ENCODE results near the gene FNDC3B.

FNDC3B gene

DNA sequence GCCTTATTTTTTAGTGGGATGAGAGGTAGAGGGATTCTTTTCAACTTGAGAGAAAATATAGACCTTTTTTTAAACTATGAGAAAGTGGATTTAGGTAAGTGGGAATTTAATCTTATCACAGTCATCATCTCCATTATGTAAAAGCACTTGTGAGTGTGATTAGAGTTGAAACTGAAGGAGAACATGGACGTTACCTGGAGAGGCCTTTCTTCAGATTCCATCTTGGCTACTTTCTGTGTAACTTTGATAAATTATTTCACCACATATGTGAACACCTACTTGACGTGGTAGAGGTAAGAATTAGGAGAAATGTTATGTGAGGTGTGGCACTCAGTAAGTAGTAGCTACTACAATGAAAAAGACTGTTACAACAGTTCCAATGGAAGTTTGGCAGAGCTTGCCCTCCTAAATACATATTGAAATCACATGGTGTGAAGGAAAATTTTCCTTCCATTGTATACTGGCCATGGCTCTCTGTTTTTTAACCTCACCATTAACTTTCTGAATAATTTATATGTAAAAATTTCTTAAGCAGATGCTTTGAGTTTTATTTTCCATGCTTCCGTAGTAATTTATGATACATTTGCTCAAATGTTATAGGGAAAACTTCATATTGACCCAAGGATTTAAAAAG lies 193.3 kb downstream of the FNDC3B start:
- TF ChIP-seq, protein P1, sequence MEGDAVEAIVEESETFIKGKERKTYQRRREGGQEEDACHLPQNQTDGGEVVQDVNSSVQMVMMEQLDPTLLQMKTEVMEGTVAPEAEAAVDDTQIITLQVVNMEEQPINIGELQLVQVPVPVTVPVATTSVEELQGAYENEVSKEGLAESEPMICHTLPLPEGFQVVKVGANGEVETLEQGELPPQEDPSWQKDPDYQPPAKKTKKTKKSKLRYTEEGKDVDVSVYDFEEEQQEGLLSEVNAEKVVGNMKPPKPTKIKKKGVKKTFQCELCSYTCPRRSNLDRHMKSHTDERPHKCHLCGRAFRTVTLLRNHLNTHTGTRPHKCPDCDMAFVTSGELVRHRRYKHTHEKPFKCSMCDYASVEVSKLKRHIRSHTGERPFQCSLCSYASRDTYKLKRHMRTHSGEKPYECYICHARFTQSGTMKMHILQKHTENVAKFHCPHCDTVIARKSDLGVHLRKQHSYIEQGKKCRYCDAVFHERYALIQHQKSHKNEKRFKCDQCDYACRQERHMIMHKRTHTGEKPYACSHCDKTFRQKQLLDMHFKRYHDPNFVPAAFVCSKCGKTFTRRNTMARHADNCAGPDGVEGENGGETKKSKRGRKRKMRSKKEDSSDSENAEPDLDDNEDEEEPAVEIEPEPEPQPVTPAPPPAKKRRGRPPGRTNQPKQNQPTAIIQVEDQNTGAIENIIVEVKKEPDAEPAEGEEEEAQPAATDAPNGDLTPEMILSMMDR (IDR thresholded peaks at IDR 0.05): no peak

DNA sequence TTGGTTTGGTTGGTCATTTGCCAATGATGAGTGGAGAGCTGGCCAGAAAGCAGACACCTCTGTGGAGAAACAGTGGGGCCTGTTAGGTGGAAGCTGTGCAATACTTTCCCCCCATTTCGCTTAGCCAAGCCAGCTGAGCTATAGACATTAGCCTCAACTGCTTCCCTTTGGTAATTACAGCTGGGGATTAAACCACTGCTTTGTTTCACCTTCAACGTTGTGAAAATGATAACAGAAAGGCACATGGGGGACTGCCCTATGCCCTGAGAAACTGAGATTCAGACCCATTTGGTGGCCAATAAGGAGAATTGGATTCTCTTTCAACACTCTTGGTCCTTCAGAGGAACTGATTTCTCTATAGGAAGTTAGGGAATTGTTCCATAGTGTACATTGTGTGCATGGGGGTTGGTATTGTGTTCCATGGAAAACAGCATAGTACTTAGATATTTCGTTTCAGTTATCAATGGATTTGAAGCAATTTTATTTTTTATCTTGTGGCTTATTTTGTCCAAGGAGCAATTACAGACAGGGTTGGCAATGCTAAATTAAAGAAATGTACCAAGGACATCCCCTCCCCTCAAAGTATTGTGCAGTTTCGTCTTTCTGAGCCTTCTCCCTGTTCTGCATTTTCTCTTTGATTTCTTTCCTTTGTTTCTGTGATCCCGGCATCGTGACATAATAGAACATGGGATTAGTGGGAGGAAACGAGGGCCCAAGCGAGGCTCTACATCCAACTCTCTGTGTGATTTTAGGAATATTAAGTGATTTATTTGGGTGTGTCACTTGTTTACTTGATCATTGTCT lies 194.3 kb downstream of the FNDC3B start:
- TF ChIP-seq, protein P1 (IDR thresholded peaks at IDR 0.05): no peak

DNA sequence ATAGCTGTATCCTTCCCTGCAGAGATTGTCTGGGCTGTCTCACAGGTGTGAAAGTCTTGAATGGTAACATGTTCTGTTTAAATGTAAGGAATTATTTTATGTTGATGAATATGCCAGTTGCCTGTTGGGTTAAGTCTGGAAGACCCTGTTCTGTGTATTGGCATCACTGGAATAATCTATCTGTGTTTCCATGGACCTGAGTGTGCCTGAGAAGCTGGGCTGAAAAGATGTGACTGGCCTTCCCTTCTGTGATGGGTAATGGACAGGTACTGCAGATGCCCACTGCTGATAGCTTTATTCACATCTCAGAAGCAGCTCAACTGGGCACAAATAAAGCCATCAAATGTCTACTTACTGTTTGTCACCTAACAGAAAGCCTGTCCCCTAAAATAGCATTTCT lies 196.3 kb downstream of the FNDC3B start:
- TF ChIP-seq, protein P1 (IDR thresholded peaks at IDR 0.05): no peak

DNA sequence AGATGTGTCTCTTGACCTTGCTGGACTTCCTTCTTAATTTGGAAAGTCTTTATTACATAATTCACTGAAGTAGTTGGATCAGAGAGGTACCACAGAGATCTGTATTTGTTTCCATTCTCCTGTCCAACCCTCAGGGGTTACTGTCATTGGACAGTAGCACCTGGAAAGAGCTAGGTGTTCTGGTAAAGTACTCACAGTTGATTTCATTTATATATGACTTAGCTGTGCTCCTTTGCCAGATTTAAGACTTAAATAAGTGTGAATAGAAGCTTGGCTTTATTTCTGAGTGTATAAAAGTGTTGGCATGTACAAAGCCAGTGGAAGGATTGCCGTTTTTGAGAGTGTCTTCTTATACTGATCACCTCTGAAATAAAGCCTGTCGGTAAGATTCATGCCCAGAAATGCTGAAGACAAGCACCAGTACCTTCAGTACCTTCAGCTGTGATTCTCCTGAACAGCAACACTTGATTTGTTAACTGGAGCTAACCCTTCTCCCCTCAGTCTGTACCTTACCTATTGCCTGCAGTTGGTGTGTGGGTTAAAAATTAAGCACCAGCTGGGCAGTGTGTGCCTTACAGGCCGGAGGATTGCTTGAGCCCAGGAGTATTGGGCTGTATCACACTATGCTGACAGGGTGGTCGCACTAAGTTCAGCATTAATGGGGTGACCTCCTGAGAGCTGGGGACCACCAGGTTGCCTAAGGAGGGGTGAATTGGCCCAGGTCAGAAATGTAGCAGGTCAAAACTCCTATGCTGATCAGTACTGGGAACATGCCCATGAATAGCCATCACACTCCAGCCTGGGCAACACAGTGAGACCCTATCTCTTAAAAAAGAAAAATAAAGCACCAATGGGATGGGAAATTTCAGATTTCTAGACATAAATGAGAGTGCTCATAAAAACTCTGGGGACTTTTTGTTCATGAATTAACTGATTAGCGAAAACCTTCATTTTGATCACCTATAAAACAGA lies 197.7 kb downstream of the FNDC3B start:
- TF ChIP-seq, protein P1 (IDR thresholded peaks at IDR 0.05): no peak

DNA sequence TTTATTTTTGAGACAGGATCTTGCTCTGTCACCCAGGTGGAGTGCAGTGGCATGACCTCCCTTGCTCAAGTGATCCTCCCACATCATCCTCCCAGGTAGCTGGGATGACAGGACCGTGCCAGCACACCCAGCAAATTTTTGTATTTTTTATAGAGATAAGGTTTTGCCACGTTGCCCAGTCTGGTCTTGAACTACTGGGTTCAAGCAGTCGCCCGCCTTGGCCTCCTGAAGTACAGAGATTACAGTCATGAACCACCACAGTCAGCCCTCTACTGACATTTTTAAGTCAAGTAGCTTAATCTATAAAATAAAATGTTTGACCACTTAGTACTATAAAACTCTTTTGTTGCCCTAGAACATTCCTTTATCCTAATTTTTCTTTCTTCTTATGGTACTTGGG lies 198.8 kb downstream of the FNDC3B start:
- TF ChIP-seq, protein P1 (IDR thresholded peaks at IDR 0.05): no peak

DNA sequence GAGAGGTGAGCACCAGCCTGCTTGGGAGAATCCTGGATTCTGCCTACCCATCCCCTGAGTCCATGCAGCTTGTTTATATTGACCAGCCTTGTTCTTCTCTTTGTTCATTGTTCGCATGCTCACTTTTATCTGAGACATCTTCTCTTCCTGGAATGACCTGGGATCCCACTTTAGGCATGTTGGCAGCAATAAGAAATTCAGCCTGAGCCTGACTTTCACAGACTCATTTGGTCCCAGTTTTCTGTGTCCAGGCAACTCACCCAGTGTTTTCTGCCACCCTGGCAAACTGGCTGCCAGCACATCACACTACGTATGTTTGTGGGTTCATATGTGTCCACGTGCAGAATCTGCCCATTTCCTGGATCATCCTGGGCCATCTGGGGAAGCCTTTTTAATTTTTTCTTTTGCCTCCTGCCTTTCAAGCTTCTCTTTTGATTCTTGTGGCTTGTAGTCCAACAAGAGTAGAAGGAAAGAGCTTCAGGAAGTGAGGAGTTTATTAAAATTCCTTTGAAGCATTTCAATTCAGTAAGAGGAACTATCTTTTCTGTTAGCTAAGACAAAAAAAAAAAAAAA lies 199.9 kb downstream of the FNDC3B start:
- TF ChIP-seq, protein P1 (IDR thresholded peaks at IDR 0.05): no peak

DNA sequence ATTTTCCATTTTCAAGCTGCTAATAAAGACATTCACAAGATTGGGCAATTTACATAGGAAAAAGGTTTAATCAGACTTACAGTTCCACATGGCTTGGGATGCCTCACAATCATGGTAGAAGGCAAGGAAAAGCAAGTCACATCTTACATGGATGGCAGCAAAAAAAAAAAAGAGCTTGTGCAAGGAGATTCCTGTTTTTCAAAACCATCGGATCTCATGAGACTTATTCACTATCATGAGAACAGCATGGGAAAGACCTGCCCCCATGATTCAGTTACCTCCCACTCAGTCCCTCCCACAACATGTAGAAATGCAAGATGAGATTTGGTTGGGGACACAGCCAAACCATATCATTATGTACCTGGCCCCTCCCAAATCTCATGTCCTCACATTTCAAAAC lies 202.0 kb downstream of the FNDC3B start:
- TF ChIP-seq, protein P1 (IDR thresholded peaks at IDR 0.05): no peak

Measured in LNCAP (cell line).